Coronary artery (tissue), 2 donors: ENCODE measurements around the gene OR2A1.
"Not testable (repeated sequence)": the region's sequence is repeated elsewhere in the genome, so short reads cannot be mapped to it uniquely, and the experiment has no call there.

ENCODE experiments used
- DNase-seq: peaks from one replicate; pipeline ENCODE4 v3.0.0-alpha.2; 2017; ENCODE audit warnings: low spot score
- H3K27ac ChIP-seq, 2 donors: fragments of 200-600 bp; sonication (generic); one replicate each; pipeline ENCODE4 v1.5.1; 2016 to 2019
- H3K4me3 ChIP-seq: fragments of 200-600 bp; sonication (generic); 2 replicates; pipeline ENCODE4 v1.5.1; 2016; ENCODE audit warnings: mild to moderate bottlenecking, moderate library complexity

The OR2A1 gene

DNA sequence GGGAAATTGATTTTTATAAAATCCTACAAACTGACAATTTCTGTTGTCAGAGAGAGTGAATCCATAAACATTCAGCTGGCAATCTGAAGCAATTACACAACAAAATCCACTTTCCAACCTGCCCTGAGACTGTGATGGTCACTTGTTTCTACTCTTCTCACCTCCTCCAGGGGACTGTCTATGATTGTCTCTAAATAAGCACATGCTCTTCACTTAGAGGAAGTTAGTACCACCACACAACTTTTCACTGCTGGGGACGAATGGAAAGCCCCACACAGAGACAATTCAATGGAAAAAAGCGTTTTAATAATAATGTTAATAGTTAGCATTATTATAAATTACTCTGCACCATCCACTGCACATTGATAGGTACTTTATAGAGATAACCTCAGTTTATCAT, 7.3 kb downstream of the OR2A1 start:
- not testable (repeated sequence) for H3K4me3 ChIP-seq, H3K27ac ChIP-seq, DNase-seq

- not testable (repeated sequence) for H3K4me3 ChIP-seq, H3K27ac ChIP-seq, DNase-seq
Observed at GRCh38 chr7:144321677-144322206, 9.5 kb downstream of the OR2A1 start.

GRCh38 chr7:144323359-144323758, 11.1 kb downstream of the OR2A1 start:
- not testable (repeated sequence) for H3K4me3 ChIP-seq, DNase-seq, H3K27ac ChIP-seq

- H3K4me3 ChIP-seq, DNase-seq, H3K27ac ChIP-seq: not testable (repeated sequence)
Observed at GRCh38 chr7:144325868-144326267, 13.6 kb downstream of the OR2A1 start.

GRCh38 chr7:144330044-144330443, 17.8 kb downstream of the OR2A1 start:
- DNase-seq, H3K4me3 ChIP-seq, H3K27ac ChIP-seq: not testable (repeated sequence)

DNA sequence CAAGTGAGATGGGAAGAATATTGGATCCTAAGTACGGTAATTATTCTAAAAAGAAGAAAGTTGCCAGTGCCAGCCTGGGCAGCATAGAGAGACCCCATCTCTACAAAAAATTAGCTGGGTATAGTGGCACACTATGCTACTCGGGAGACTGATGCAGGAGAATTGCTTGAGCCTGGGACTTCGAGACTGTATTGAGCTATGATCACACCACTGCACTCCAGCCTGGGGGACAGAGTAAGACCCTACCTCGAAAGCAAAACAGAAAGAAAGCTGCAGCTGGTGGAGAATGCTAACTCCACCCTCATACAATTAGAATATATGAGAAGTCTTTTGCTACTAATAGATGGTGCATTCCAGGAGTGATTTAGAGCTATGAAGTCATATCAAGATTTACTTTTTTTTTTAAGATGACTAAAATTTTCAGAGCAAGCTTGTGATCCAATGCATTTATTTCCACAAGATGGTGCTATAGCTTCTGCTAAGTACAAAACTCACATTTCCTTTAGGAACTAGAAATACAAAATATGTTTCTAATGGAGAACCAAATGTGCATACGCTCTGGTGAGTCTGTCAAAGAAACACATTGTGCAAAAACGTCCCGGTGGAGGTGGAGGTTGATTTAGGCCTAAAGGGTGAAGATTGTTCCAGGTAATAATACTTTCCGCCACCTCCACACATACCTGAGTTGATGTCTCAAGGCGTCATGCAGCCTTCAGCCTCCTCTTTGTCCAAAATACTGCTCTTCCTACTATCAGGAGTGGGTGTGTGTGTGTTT, 19.2 kb downstream of the OR2A1 start:
- H3K4me3 ChIP-seq, H3K27ac ChIP-seq, DNase-seq: not testable (repeated sequence)

- not testable (repeated sequence) for H3K4me3 ChIP-seq, H3K27ac ChIP-seq, DNase-seq
Observed at GRCh38 chr7:144331996-144332288, 19.7 kb downstream of the OR2A1 start.

DNA sequence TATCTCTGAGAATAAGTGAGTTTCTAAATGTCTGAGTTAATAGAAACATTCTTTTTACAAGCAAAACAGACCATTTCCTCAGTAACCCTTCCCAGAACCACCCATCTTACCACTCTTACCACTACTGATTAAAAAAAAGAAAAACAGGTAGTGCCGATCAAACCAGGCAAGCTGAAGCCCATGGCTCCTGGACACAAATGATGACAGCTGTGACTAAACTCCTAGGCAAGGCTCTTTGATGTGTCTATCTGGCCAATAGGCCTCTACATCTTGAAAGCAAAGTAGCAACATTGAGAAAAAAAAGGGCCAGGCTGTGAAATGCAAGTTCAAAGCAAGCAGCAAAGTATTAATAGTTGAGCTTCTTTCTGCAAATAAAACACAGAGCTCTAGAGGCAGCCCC, 36.4 kb downstream of the OR2A1 start:
- not testable (repeated sequence) for H3K27ac ChIP-seq, DNase-seq, H3K4me3 ChIP-seq

GRCh38 chr7:144351667-144352066, 39.4 kb downstream of the OR2A1 start:
- H3K27ac ChIP-seq, DNase-seq, H3K4me3 ChIP-seq: not testable (repeated sequence)

DNA sequence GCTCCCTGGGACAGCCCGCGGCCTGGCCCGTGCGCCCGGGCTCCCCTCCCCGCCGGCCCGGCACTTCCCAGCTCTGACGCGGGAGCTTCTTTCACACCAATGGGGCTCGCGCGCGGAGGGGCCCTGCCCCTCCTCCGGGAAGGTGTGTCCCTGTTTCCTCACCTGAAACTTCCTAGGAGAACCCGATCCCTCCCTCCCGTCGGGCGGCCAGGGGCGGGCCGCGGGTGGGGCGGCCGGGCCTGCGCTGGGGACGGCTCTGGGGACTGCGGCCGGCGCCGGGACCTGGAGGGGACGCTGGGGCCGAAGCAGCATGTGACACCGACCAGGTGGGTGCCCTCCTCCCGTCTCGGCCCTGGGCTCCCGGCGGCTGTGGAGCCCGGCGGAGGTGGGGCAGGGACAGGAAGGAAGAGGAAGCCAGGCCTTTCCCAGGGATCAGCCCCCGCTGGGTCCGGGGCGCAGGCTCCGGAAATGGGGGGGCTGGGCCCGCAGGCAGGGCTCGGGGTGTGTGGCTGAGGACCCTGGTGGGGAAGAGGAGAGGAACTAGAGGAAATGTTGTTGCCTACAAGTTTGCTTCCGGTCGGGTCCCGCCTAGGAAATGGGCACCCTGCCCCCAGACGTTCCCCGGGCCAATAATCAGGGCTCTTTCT, 43.1 kb downstream of the OR2A1 start, which contains the start of gene ARHGEF5:
Gene ARHGEF5, plus strand, starts transcription at position 227 of the 647 bp plus-strand sequence. CDS start 7,268 bp downstream, outside the sequence.
- H3K4me3 ChIP-seq, DNase-seq: not testable (repeated sequence)

DNA sequence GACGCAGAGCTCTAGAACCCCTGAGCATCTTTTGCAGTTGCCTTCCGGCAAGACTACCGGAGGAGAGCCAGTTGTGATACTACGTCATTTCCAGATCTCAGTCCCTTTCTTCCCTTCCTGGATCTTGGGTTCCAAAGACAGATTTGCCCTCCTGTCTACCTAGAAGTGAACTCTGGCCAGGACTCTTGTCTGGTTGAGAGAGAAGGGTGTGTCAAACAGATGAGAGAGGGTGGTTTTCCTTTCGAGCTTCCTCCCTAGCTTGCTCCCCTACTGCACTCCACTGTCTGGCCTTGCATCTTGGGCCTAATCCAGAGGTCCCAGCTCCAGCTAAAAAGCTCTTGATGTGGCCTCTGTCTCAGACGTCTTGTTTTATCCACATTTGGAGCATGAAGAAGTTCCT, 44.0 kb downstream of the OR2A1 start:
- H3K27ac ChIP-seq, DNase-seq, H3K4me3 ChIP-seq: not testable (repeated sequence)

More for the DNA sequence above, 43.1 kb downstream of the OR2A1 start, which contains the start of gene ARHGEF5:
- not testable (repeated sequence) for H3K27ac ChIP-seq

DNA sequence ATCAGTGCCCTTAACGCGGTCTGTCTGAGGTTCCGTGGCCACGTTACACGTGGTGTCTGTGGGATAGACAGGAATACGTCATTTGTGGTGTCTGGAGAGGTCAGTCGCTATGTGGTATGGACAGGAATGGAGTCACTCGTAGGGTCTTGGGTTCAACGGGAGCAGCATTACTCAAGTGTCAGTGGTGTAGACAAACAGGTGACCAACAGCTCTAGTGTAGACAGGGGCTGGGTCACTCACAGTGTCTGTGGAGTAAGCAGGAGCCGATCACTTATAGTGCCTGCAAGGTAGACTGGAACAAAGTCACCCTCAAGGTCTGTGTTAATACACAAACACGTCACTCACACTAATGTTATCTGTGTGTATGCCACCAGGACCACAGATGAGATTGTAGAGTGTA, 44.6 kb downstream of the OR2A1 start:
- not testable (repeated sequence) for H3K4me3 ChIP-seq, DNase-seq, H3K27ac ChIP-seq

GRCh38 chr7:144362061-144362460, 49.8 kb downstream of the OR2A1 start:
- not testable (repeated sequence) for H3K27ac ChIP-seq, H3K4me3 ChIP-seq, DNase-seq

GRCh38 chr7:144365523-144365922, 53.3 kb downstream of the OR2A1 start:
- DNase-seq, H3K4me3 ChIP-seq, H3K27ac ChIP-seq: not testable (repeated sequence)

GRCh38 chr7:144367250-144367649, 55.0 kb downstream of the OR2A1 start:
- not testable (repeated sequence) for H3K4me3 ChIP-seq, DNase-seq, H3K27ac ChIP-seq

DNA sequence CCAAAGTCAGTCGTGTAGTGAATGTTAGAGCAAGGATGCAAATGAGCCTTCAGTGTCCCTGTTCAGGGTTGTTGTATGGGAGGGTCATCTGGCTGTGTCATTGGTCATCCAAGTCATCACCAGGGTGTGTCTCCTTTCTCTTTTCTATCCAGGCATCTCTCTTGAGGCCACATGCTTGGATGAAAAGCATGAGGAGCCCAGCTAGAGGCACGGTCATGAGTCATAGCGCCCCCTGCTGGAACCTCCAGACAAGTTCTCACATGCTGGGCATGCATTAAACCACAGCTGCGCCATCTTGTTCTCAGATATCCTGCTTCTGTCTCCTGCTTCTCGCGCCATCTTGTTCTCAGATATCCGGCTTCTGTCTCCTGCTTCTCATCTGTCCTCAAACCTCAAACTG, 57.0 kb downstream of the OR2A1 start:
- not testable (repeated sequence) for H3K4me3 ChIP-seq, H3K27ac ChIP-seq, DNase-seq
